D721Med (cell line): Measurements from ENCODE around the gene NAALADL2.

Experiments
- DNase-seq: peaks from one replicate; pipeline ENCODE4 v3.0.0; 2011; ENCODE audit warnings: low spot score; ENCODE audit not compliant: insufficient read length
- FAIRE-seq: peaks from 2 replicates; lab custom pipeline; 2011; peaks lifted over from hg19 to GRCh38; lab: Jason Lieb, UNC
- CTCF ChIP-seq: IDR thresholded peaks from 2 replicates; pipeline ENCODE4 v1.5.1; 2012; ENCODE audit warnings: mild to moderate bottlenecking, control low read depth; ENCODE audit not compliant: insufficient read depth; ENCODE audit errors: missing control alignments

The NAALADL2 gene

DNA sequence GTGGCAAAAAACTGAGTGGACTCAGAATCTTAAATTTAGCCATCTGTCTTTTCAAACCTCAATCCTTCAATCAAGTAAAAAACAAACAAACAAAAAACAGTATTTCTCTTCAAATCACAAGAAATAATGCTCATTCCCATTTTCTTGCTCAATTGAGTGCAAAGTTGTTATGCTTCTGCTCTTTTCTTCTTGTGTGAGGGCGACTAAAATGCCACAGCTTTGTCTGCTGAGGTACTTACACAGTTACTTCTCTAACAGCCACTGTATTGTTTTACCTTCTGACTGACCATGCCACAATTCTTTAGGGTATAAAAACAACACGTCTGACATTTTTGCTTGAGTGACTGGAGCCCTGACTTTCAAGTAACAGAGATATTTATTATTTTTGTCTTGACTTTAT lies 617.4 kb downstream of the NAALADL2 start:
- FAIRE-seq, result no peak
- DNase-seq, result no peak
- TF ChIP-seq CTCF, result no peak

GRCh38 chr3:175477651-175478224 lies 618.6 kb downstream of the NAALADL2 start:
- TF ChIP-seq CTCF, result no peak
- DNase-seq (no peak), FAIRE-seq (no peak)

GRCh38 chr3:175478301-175478700 lies 619.2 kb downstream of the NAALADL2 start:
- FAIRE-seq (no peak), DNase-seq (no peak)
- TF ChIP-seq CTCF, result no peak

- FAIRE-seq (no peak), DNase-seq (no peak)
- TF ChIP-seq CTCF, result no peak
Measured at GRCh38 chr3:175479175-175479574, 620.0 kb downstream of the NAALADL2 start.

- TF ChIP-seq CTCF, result no peak
- FAIRE-seq (no peak), DNase-seq (no peak)
Measured at GRCh38 chr3:175479800-175480199, 620.7 kb downstream of the NAALADL2 start.

GRCh38 chr3:175484666-175485065 lies 625.5 kb downstream of the NAALADL2 start:
- no peak for TF ChIP-seq CTCF
- DNase-seq, result no peak
- FAIRE-seq, result no peak

- DNase-seq (no peak), FAIRE-seq (no peak)
- TF ChIP-seq CTCF, result no peak
Measured at GRCh38 chr3:175485436-175485835, 626.3 kb downstream of the NAALADL2 start.
